AG04449 (cell line): ENCODE results near the gene LAYN.

Experiments
- CTCF ChIA-PET: fragments of 350-600 bp; formaldehyde crosslinking; extraction: SDS; loops from one replicate; lab custom pipeline; 2021; ENCODE audit warnings: antibody characterized with exemption; lab: Yijun Ruan, JAX
- POLR2A ChIA-PET: fragments of 400-600, 350-600 bp; formaldehyde crosslinking; extraction: SDS; loops from one replicate; lab custom pipeline; 2020; ENCODE audit warnings: antibody characterized with exemption, inconsistent platforms; lab: Yijun Ruan, JAX
- DNase-seq: peaks from one replicate; pipeline ENCODE4 v3.0.0-alpha.2; 2010; ENCODE audit warnings: low read depth, low spot score
- H3K4me3 ChIP-seq: 2 replicates; pipeline ENCODE4 v1.5.1; 2011; ENCODE audit warnings: low read depth, mild to moderate bottlenecking, control low read depth, low read length
- CTCF ChIP-seq: IDR thresholded peaks from one replicate; pipeline ENCODE4 v1.5.1; 2011; ENCODE audit warnings: mild to moderate bottlenecking, moderate library complexity, low read length, control low read depth, inconsistent platforms; ENCODE audit not compliant: insufficient read depth; ENCODE audit errors: missing control alignments

The LAYN gene

GRCh38 chr11:111540114-111540936, at the start of gene LAYN:
TSS of gene LAYN (plus strand) at chr11:111540720. CDS start at chr11:111540844, 124 bp downstream.
- POLR2A ChIA-PET: interaction anchor here (2.3 kb wide), 1 partner anchor 9 kb away, joined by 8 read pairs; no protein-coding TSS in a partner anchor
- peak within 1 kb of the TSS; percentile 82 for H3K4me3 ChIP-seq
- TF ChIP-seq CTCF: no peak

GRCh38 chr11:111494040-111494439, 46.5 kb upstream of the LAYN start:
- TF ChIP-seq CTCF: no peak
- DNase-seq: no peak
- ChIA-PET POLR2A (no interaction called here), CTCF (no interaction called here)
- no peak overlapping the region for H3K4me3 ChIP-seq

More at GRCh38 chr11:111540114-111540936, at the start of gene LAYN:
- CTCF ChIA-PET: interaction anchor here (0.7 to 1.5 kb wide), 4 partner anchors 8 to 20 kb away, joined by 3 to 7 read pairs (median 3); no protein-coding TSS in a partner anchor
- DNase-seq: no peak

GRCh38 chr11:111499483-111499882, 41.0 kb upstream of the LAYN start:
- H3K4me3 ChIP-seq: no peak overlapping the region
- TF ChIP-seq CTCF: no peak
- DNase-seq: no peak
- CTCF ChIA-PET: no interaction called here
- POLR2A ChIA-PET: no interaction called here

GRCh38 chr11:111500481-111500880, 40.0 kb upstream of the LAYN start:
- no peak for TF ChIP-seq CTCF
- ChIA-PET POLR2A (no interaction called here), CTCF (interaction anchor here (1.2 kb wide), 1 partner anchor 45 kb away, joined by 3 read pairs; no protein-coding TSS in a partner anchor)
- H3K4me3 ChIP-seq: no peak overlapping the region
- no peak for DNase-seq

- POLR2A ChIA-PET: no interaction called here
- DNase-seq: no peak
- CTCF ChIA-PET: interaction anchor here (0.9 to 1.4 kb wide), 2 partner anchors 10 to 219 kb away, joined by 3 to 5 read pairs; no protein-coding TSS in a partner anchor
Measured at GRCh38 chr11:111502611-111503010, 37.9 kb upstream of the LAYN start.

More at GRCh38 chr11:111502611-111503010, 37.9 kb upstream of the LAYN start:
- no peak for TF ChIP-seq CTCF
- no peak overlapping the region for H3K4me3 ChIP-seq
